ENCODE measurements around the gene CNTN1.

- TF ChIP-seq CTCF (IDR thresholded peaks at IDR 0.05; ENCODE audit: poor library complexity, severe bottlenecking) (no peak), EZH2 (IDR thresholded peaks at IDR 0.05; ENCODE audit: borderline replicate concordance, insufficient read depth, low read length, poor library complexity, severe bottlenecking) (no peak), EP300 (conservative IDR thresholded peaks at IDR 0.05; ENCODE audit: poor library complexity, severe bottlenecking) (no peak), TAF1 (IDR thresholded peaks at IDR 0.05; ENCODE audit: low read depth) (no peak), SMC3 (conservative IDR thresholded peaks at IDR 0.05; ENCODE audit: poor library complexity) (no peak), RAD21 (conservative IDR thresholded peaks at IDR 0.05) (no peak), REST (IDR thresholded peaks at IDR 0.05; ENCODE audit: borderline replicate concordance) (no peak), POLR2AphosphoS5 (IDR thresholded peaks at IDR 0.05) (no peak), MXI1 (conservative IDR thresholded peaks at IDR 0.05; ENCODE audit: poor library complexity, severe bottlenecking) (no peak)
These were observed 25.3 kb downstream of the CNTN1 start for GRCh38 chr12:40717576-40717975.

All from neural cell (in vitro differentiated cells).